ENCODE measurements around the gene LYPD1. TPM values are rescaled to one million over a fixed set of nuclear protein-coding genes. Genes with fewer than 3 reads are reported as not detected.

Gene LYPD1
- total RNA-seq, 1 donor = not detected

- no peak overlapping the region for H3K4me3 ChIP-seq (ENCODE audit: low read length)
- no peaks in the 10 kb centered on the region for H3K9me3 ChIP-seq (ENCODE audit: low read depth, low read length)
- H3K4me1 ChIP-seq (ENCODE audit: insufficient read depth, low read length) = no peaks in the 10 kb centered on the region
- H3K27me3 ChIP-seq (ENCODE audit: insufficient read depth, low read length) = no peaks in the 10 kb centered on the region
Measured at GRCh38 chr2:132652474-132652873, 17.5 kb downstream of the LYPD1 start.

- no peaks in the 10 kb centered on the region for H3K4me1 ChIP-seq (ENCODE audit: insufficient read depth, low read length)
- H3K27me3 ChIP-seq (ENCODE audit: insufficient read depth, low read length) = no peaks in the 10 kb centered on the region
- no peaks in the 10 kb centered on the region for H3K9me3 ChIP-seq (ENCODE audit: low read depth, low read length)
- H3K4me3 ChIP-seq (ENCODE audit: low read length) = no peak overlapping the region
Measured at GRCh38 chr2:132651115-132652045, 18.6 kb downstream of the LYPD1 start.

- peaks cover 4% of the 10 kb centered on the region for H3K4me1 ChIP-seq (ENCODE audit: insufficient read depth, low read length)
- H3K27me3 ChIP-seq (ENCODE audit: insufficient read depth, low read length) = no peaks in the 10 kb centered on the region
- H3K4me3 ChIP-seq (ENCODE audit: low read length) = no peak overlapping the region
- no peaks in the 10 kb centered on the region for H3K9me3 ChIP-seq (ENCODE audit: low read depth, low read length)
Measured at GRCh38 chr2:132646540-132647108, 23.4 kb downstream of the LYPD1 start.

GRCh38 chr2:132645722-132646539, 24.1 kb downstream of the LYPD1 start:
- Histone ChIP-seq H3K27me3 (ENCODE audit: insufficient read depth, low read length) (no peaks in the 10 kb centered on the region), H3K4me3 (ENCODE audit: low read length) (no peak overlapping the region), H3K4me1 (ENCODE audit: insufficient read depth, low read length) (peaks cover 4% of the 10 kb centered on the region), H3K9me3 (ENCODE audit: low read depth, low read length) (no peaks in the 10 kb centered on the region)

GRCh38 chr2:132645176-132645575, 24.8 kb downstream of the LYPD1 start:
- peaks cover 4% of the 10 kb centered on the region for H3K4me1 ChIP-seq (ENCODE audit: insufficient read depth, low read length)
- no peaks in the 10 kb centered on the region for H3K27me3 ChIP-seq (ENCODE audit: insufficient read depth, low read length)
- no peak overlapping the region for H3K4me3 ChIP-seq (ENCODE audit: low read length)
- no peaks in the 10 kb centered on the region for H3K9me3 ChIP-seq (ENCODE audit: low read depth, low read length)

GRCh38 chr2:132642415-132642814, 27.6 kb downstream of the LYPD1 start:
- H3K27me3 ChIP-seq (ENCODE audit: insufficient read depth, low read length) = no peaks in the 10 kb centered on the region
- H3K4me1 ChIP-seq (ENCODE audit: insufficient read depth, low read length) = peaks cover 4% of the 10 kb centered on the region
- H3K4me3 ChIP-seq (ENCODE audit: low read length) = no peak overlapping the region
- no peaks in the 10 kb centered on the region for H3K9me3 ChIP-seq (ENCODE audit: low read depth, low read length)

GRCh38 chr2:132641819-132642218, 28.2 kb downstream of the LYPD1 start:
- H3K27me3 ChIP-seq (ENCODE audit: insufficient read depth, low read length) = no peaks in the 10 kb centered on the region
- peaks cover 4% of the 10 kb centered on the region for H3K4me1 ChIP-seq (ENCODE audit: insufficient read depth, low read length)
- no peaks in the 10 kb centered on the region for H3K9me3 ChIP-seq (ENCODE audit: low read depth, low read length)
- no peak overlapping the region for H3K4me3 ChIP-seq (ENCODE audit: low read length)

GRCh38 chr2:132640116-132640515, 29.9 kb downstream of the LYPD1 start:
- Histone ChIP-seq H3K9me3 (ENCODE audit: low read depth, low read length) (no peaks in the 10 kb centered on the region), H3K4me1 (ENCODE audit: insufficient read depth, low read length) (no peaks in the 10 kb centered on the region), H3K27me3 (ENCODE audit: insufficient read depth, low read length) (no peaks in the 10 kb centered on the region), H3K4me3 (ENCODE audit: low read length) (no peak overlapping the region)

GRCh38 chr2:132638313-132639040, 31.5 kb downstream of the LYPD1 start:
- no peaks in the 10 kb centered on the region for H3K9me3 ChIP-seq (ENCODE audit: low read depth, low read length)
- no peak overlapping the region for H3K4me3 ChIP-seq (ENCODE audit: low read length)
- no peaks in the 10 kb centered on the region for H3K27me3 ChIP-seq (ENCODE audit: insufficient read depth, low read length)
- no peaks in the 10 kb centered on the region for H3K4me1 ChIP-seq (ENCODE audit: insufficient read depth, low read length)

GRCh38 chr2:132636346-132636745, 33.7 kb downstream of the LYPD1 start:
- Histone ChIP-seq H3K4me1 (ENCODE audit: insufficient read depth, low read length) (no peaks in the 10 kb centered on the region), H3K27me3 (ENCODE audit: insufficient read depth, low read length) (no peaks in the 10 kb centered on the region), H3K9me3 (ENCODE audit: low read depth, low read length) (no peaks in the 10 kb centered on the region), H3K4me3 (ENCODE audit: low read length) (no peak overlapping the region)

- Histone ChIP-seq H3K9me3 (ENCODE audit: low read depth, low read length) (no peaks in the 10 kb centered on the region), H3K4me1 (ENCODE audit: insufficient read depth, low read length) (no peaks in the 10 kb centered on the region), H3K27me3 (ENCODE audit: insufficient read depth, low read length) (no peaks in the 10 kb centered on the region), H3K4me3 (ENCODE audit: low read length) (no peak overlapping the region)
Measured at GRCh38 chr2:132633635-132634034, 36.4 kb downstream of the LYPD1 start.

GRCh38 chr2:132632000-132632649, 37.9 kb downstream of the LYPD1 start:
- Histone ChIP-seq H3K4me1 (ENCODE audit: insufficient read depth, low read length) (no peaks in the 10 kb centered on the region), H3K9me3 (ENCODE audit: low read depth, low read length) (no peaks in the 10 kb centered on the region), H3K4me3 (ENCODE audit: low read length) (no peak overlapping the region), H3K27me3 (ENCODE audit: insufficient read depth, low read length) (no peaks in the 10 kb centered on the region)

GRCh38 chr2:132627536-132627935, 42.5 kb downstream of the LYPD1 start:
- Histone ChIP-seq H3K9me3 (ENCODE audit: low read depth, low read length) (no peaks in the 10 kb centered on the region), H3K4me3 (ENCODE audit: low read length) (no peak overlapping the region), H3K27me3 (ENCODE audit: insufficient read depth, low read length) (no peaks in the 10 kb centered on the region)

GRCh38 chr2:132623096-132623839, 46.7 kb downstream of the LYPD1 start:
- Histone ChIP-seq H3K9me3 (ENCODE audit: low read depth, low read length) (no peaks in the 10 kb centered on the region), H3K4me1 (ENCODE audit: insufficient read depth, low read length) (no peaks in the 10 kb centered on the region), H3K27me3 (ENCODE audit: insufficient read depth, low read length) (no peaks in the 10 kb centered on the region), H3K4me3 (ENCODE audit: low read length) (no peak overlapping the region)

More at GRCh38 chr2:132627536-132627935, 42.5 kb downstream of the LYPD1 start:
- no peaks in the 10 kb centered on the region for H3K4me1 ChIP-seq (ENCODE audit: insufficient read depth, low read length)

Measured in mononuclear cell (primary cell).